HepG2 (cell line): ENCODE results near the gene RNF126. TPM values are rescaled to one million over a fixed set of nuclear protein-coding genes. Genes with fewer than 3 reads are reported as not detected.

Experiments
- ATAC-seq: fragments of 200-7000 bp; cut with Tn5 transposase; 3 replicates; pipeline ENCODE4 v1.9.1; 2020; ENCODE audit warnings: mild to moderate bottlenecking, moderate library complexity
- BruUV-seq: library from RNA; stranded (reverse); fragments of 400-500 nt; replicated peaks from 2 replicates; lab custom pipeline; 2021; lab: Mats Ljungman, UMichigan
- CTCF ChIA-PET: fragments of 300-600 bp; formaldehyde crosslinking; extraction: SDS; loops from one replicate; lab custom pipeline; 2021; ENCODE audit warnings: low total read pairs, inconsistent platforms, low intra/inter-chr PET ratio; lab: Yijun Ruan, JAX
- POLR2A ChIA-PET: fragments of 350-600 bp; sonication (Branson Sonifier 250); formaldehyde crosslinking; loops from one replicate; lab custom pipeline; 2020; ENCODE audit warnings: antibody characterized with exemption, inconsistent platforms; lab: Yijun Ruan, JAX
- DNase-seq: peaks from one replicate; pipeline ENCODE4 v3.0.0-alpha.2; 2015; ENCODE audit warnings: low spot score
- FAIRE-seq: peaks from 3 replicates; lab custom pipeline; 2011; peaks lifted over from hg19 to GRCh38; lab: Jason Lieb, UNC
- H2AFZ ChIP-seq: one replicate; pipeline ENCODE4 v1.6.1; 2011; ENCODE audit warnings: low read length, inconsistent platforms
- H3K27ac ChIP-seq: fragments of 300-600 bp; 3 replicates; pipeline ENCODE4 v1.8.0; 2011; ENCODE audit warnings: mixed run types, mild to moderate bottlenecking, mixed read lengths, low read length, inconsistent platforms; ENCODE audit not compliant: insufficient read depth; ENCODE audit errors: extremely low read length
- H3K27me3 ChIP-seq, 2 experiments: fragments of 200-600 bp in 1 of 2; 2 replicates in 1 of 2; 3 replicates in 1 of 2; pipeline versions ENCODE4 v1.6.0 to v1.8.0; 2011; ENCODE audit warnings: low read length in 2 of 2, mild to moderate bottlenecking in 2 of 2, moderate library complexity in 2 of 2, inconsistent platforms in 1 of 2; ENCODE audit not compliant: insufficient read depth in 2 of 2, control insufficient read depth in 1 of 2
- H3K36me3 ChIP-seq, 2 experiments: fragments of 200-600 bp in 1 of 2; replicated peaks in 1 of 2; 2 replicates in 1 of 2; 3 replicates in 1 of 2; pipeline versions ENCODE4 v1.5.1 to v1.8.0; 2011; ENCODE audit warnings: low read length in 2 of 2, inconsistent platforms in 1 of 2; ENCODE audit not compliant: insufficient read depth in 2 of 2, control insufficient read depth in 1 of 2
- H3K4me1 ChIP-seq: 2 replicates; pipeline ENCODE4 v1.5.1; 2012; ENCODE audit warnings: low read length, inconsistent platforms; ENCODE audit not compliant: insufficient read depth
- H3K4me2 ChIP-seq: 2 replicates; pipeline ENCODE4 v1.6.0; 2011; ENCODE audit warnings: low read depth, low read length, inconsistent platforms
- H3K4me3 ChIP-seq, 3 experiments: fragments of 200-600 bp in 1 of 3; sonication (generic), shearing (Covaris generic) in 1 of 3; replicated peaks in 1 of 3; 2 replicates each; pipeline ENCODE4 v1.5.1; 2011 to 2016; ENCODE audit warnings: low read length in 3 of 3, inconsistent platforms in 2 of 3, low read depth in 2 of 3, mild to moderate bottlenecking in 2 of 3, control low read depth in 1 of 3, mixed read lengths in 1 of 3; ENCODE audit not compliant: insufficient read depth in 1 of 3
- H3K79me2 ChIP-seq: one replicate; pipeline ENCODE4 v1.6.1; 2011; ENCODE audit warnings: low read length, inconsistent platforms; ENCODE audit not compliant: insufficient read depth
- H3K9ac ChIP-seq: 2 replicates; pipeline ENCODE4 v1.6.0; 2011; ENCODE audit warnings: mild to moderate bottlenecking, low read depth, low read length, inconsistent platforms; ENCODE audit not compliant: insufficient read depth
- H3K9me3 ChIP-seq: 2 replicates; pipeline ENCODE4 v1.5.1; 2012; ENCODE audit warnings: mild to moderate bottlenecking, low read length
- H4K20me1 ChIP-seq: 2 replicates; pipeline ENCODE4 v1.6.0; 2011; ENCODE audit warnings: inconsistent platforms, mild to moderate bottlenecking, low read length, moderate library complexity; ENCODE audit not compliant: insufficient read depth
- BORCS8-MEF2B ChIP-seq: sonication (generic); formaldehyde crosslinking; IDR thresholded peaks from 2 replicates; pipeline ENCODE4 v1.8.0; 2022; ENCODE audit warnings: mild to moderate bottlenecking, missing genetic modification reagents
- BRCA1 ChIP-seq: sonication (generic); formaldehyde crosslinking; IDR thresholded peaks from 2 replicates; pipeline ENCODE4 v1.4.0; 2020; ENCODE audit warnings: missing genetic modification reagents
- CCAR2 ChIP-seq: fragments of 200-400 bp; formaldehyde crosslinking; optimal IDR thresholded peaks from 2 replicates; pipeline ENCODE3; 2018; ENCODE audit warnings: low read depth, mild to moderate bottlenecking, low read length, moderate library complexity
- GABPA ChIP-seq, 2 experiments: IDR thresholded peaks; 2 replicates each; pipeline ENCODE4 v1.6.1; 2011 to 2016; ENCODE audit warnings: low read depth in 2 of 2, low read length in 1 of 2, missing biosample characterization in 1 of 2, missing genetic modification characterization in 1 of 2
- MZF1 ChIP-seq: sonication (generic); formaldehyde crosslinking; IDR thresholded peaks from 2 replicates; pipeline ENCODE4 v1.8.1; 2023; ENCODE audit warnings: mild to moderate bottlenecking, missing genetic modification reagents, borderline replicate concordance
- POLR2A ChIP-seq, 2 experiments: IDR thresholded peaks; 2 replicates each; pipeline ENCODE4 v1.6.1; 2011; ENCODE audit warnings: low read depth in 2 of 2, low read length in 2 of 2, mild to moderate bottlenecking in 1 of 2, moderate library complexity in 1 of 2; ENCODE audit not compliant: insufficient read depth in 1 of 2
- TCF7 ChIP-seq: sonication (generic); IDR thresholded peaks from 2 replicates; pipeline ENCODE4 v1.6.1; 2016; ENCODE audit warnings: antibody characterized with exemption, low read depth
- ZMYM4 ChIP-seq: sonication (generic); formaldehyde crosslinking; IDR thresholded peaks from 2 replicates; pipeline ENCODE4 v1.8.1; 2023; ENCODE audit warnings: mild to moderate bottlenecking, missing genetic modification reagents
- ZNF431 ChIP-seq: sonication (generic); formaldehyde crosslinking; IDR thresholded peaks from 2 replicates; pipeline ENCODE4 v1.9.0; 2022; ENCODE audit warnings: missing genetic modification reagents, low read depth, mild to moderate bottlenecking, borderline replicate concordance
- ZNF460 ChIP-seq: sonication (generic); formaldehyde crosslinking; IDR thresholded peaks from 2 replicates; pipeline ENCODE4 v1.5.1; 2020; ENCODE audit warnings: missing genetic modification reagents, mild to moderate bottlenecking, borderline replicate concordance
- ZNF510 ChIP-seq: sonication (generic); formaldehyde crosslinking; IDR thresholded peaks from 2 replicates; pipeline ENCODE4 v1.4.0; 2020; ENCODE audit warnings: low read depth, mild to moderate bottlenecking, missing genetic modification reagents
- WGBS: methylation state at CpG from one replicate; pipeline ENCODE4 v1.1.6; 2017; ENCODE audit warnings: low lambda C conversion rate; 5-methylcytosine and 5-hydroxymethylcytosine counted together
- in situ Hi-C: cut with HindIII; loops from 2 replicates; pipeline ENCODE4 v1.10.0; 2017; ENCODE audit warnings: low pct_unique_long_range_greater_than_20kb; ENCODE audit not compliant: extremely low pct_ligation_motif_present
- intact Hi-C: fragments of 100-400 bp; cut with micrococcal nuclease; formaldehyde crosslinking; loops from one replicate; pipeline ENCODE4 v1.10.0; 2022; ENCODE audit not compliant: unreplicated experiment
- polyA plus RNA-seq, 8 experiments: library from polyadenylated mRNA; depleted of rRNA in 3 of 8; stranded (reverse) in 7 of 8; unstranded in 1 of 8; fragments of >200 nt; fragmentation: Illumina TruSeq in 4 of 8; extraction: Trizol in 4 of 8; gene quantifications; 2 replicates each; pipeline versions ENCODE4 v1.2.1 to v1.2.3, GENCODE V29; 2011 to 2016; ENCODE audit warnings: low read depth in 4 of 8, missing spikeins in 1 of 8, mixed read lengths in 1 of 8; ENCODE audit not compliant: insufficient read depth in 1 of 8
- total RNA-seq, 5 experiments: library from RNA; depleted of rRNA; stranded (reverse); fragments of >200 nt; fragmentation: Illumina TruSeq; extraction: Trizol; gene quantifications; 2 replicates each; pipeline ENCODE4 v1.2.3, GENCODE V29; 2016; ENCODE audit warnings: low read depth in 1 of 5
- TF ChIP-seq, protein P1 (sequence below): sonication (generic); formaldehyde crosslinking; conservative IDR thresholded peaks from 2 replicates; pipeline ENCODE4 v1.8.0; 2022; ENCODE audit warnings: mild to moderate bottlenecking, moderate library complexity, missing genetic modification reagents
- TF ChIP-seq, protein P2 (sequence below): sonication (generic); formaldehyde crosslinking; IDR thresholded peaks from 2 replicates; pipeline ENCODE4 v1.4.0; 2020; ENCODE audit warnings: missing genetic modification reagents
- TF ChIP-seq, protein P3 (sequence below): IDR thresholded peaks from 2 replicates; pipeline ENCODE4 v1.6.1; 2012; ENCODE audit warnings: low read length, improper control_type of control experiment

RNF126 gene
- total and polyA plus RNA-seq, 2 of the 13 experiments (the other 11 are each of a cell fraction or from before 2014, with no cell fraction given), result 23.2 to 34.0 TPM

DNA sequence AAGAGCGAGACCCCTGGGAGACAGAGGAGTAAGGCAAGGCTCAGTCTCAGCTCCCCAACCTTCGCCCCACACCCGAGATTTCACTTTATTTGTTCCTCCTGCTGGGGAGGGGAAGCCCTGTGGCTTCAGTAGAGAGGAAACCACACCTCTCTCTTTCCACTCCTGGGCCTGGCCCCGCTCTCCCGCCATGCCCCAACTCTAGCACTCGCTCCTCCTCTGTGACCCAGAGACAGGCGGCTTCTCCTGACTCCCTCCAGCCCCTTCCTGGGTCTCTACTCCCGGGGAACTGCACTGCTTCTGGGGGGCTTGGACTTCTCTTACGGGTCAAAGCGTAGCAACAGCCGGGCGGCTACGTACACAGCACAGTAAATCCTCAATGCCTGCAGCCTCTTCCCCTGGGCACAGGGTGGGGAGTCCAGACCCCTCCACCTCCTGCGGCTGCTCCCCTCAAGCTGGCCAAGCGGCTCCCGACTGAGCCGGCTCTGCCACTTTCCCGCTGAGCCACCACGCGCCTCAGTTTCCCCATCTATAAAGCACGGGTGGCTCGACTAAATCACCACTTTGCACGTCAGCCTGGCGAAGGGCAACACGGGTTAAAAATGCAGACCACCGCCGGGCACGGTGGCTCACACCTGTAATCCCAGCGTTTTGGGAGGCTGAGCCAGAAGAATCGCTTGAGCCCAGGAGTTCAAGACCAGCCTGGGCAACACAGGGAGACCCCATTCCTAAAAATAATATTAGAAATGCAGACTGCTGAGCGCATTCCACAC, 1.4 kb downstream of the RNF126 start:
- BruUV-seq, result TSS peak; percentile 90
- Histone ChIP-seq H3K4me2 (peak overlapping the region; percentile 83), H3K27me3 (no peaks in the 10 kb centered on the region; a peak in 1 of 5 replicates), H3K36me3 (peaks cover 4 to 20% of the 10 kb centered on the region in 2 experiments; a peak in 4 of 5 replicates), H4K20me1 (peaks cover 49% of the 10 kb centered on the region), H3K9ac (peak overlapping the region; percentile 91), H2AFZ (no peak overlapping the region), H3K4me3 (peak overlapping the region; percentile 76 to 99 (median 96)), H3K4me1 (peaks cover 57% of the 10 kb centered on the region), H3K9me3 (no peaks in the 10 kb centered on the region), H3K27ac (peak overlapping the region; percentile 96), H3K79me2 (peaks cover 63% of the 10 kb centered on the region)
- whole genome bisulfite sequencing, result 1% methylated on average over 29 of the region's 31 CpGs
- peak; percentile 21 for ATAC-seq
- ChIA-PET CTCF (no interaction called here), POLR2A (interaction anchor here (0.8 to 2.8 kb wide), 12 partner anchors 9 to 129 kb away, joined by 3 to 21 read pairs (median 4); partner anchors contain the start of genes FSTL3 and POLRMT)
- intact Hi-C loops (loop anchor here (10.0 kb wide), 2 partner anchors 77 to 263 kb away; partner anchors contain the start of genes ARID3A and HCN2), in situ Hi-C loops (no loop called here)
- no peak for FAIRE-seq
- no peak for DNase-seq
- TF ChIP-seq ZNF460 (CRISPR knock-in tag) (0 out of 2 replicates have a peak, but pooled peaks have one; percentile 24), ZMYM4 (CRISPR knock-in tag) (0 out of 2 replicates have a peak, but pooled peaks have one; percentile 7), MZF1 (no peak), GABPA (IDR thresholded peaks at IDR 0.05; ENCODE audit: low read depth, low read length) (no peak), GABPA (CRISPR knock-in tag; IDR thresholded peaks at IDR 0.05; ENCODE audit: low read depth) (no peak), POLR2A (IDR thresholded peaks at IDR 0.05; ENCODE audit: insufficient read depth in 1 of 2, low read depth in 2 of 2, low read length in 2 of 2) (peak in 1 of 2 experiments; percentile 6; a peak in 1 of 4 replicates), ZNF431 (CRISPR knock-in tag) (0 out of 2 replicates have a peak, but pooled peaks have one; percentile 8), BRCA1 (CRISPR knock-in tag) (no peak), BORCS8-MEF2B (CRISPR knock-in tag) (0 out of 2 replicates have a peak, but pooled peaks have one; percentile 16), CCAR2 (no peak), ZNF510 (CRISPR knock-in tag) (0 out of 2 replicates have a peak, but pooled peaks have one; percentile 6), TCF7 (no peak)
- TF ChIP-seq, protein P1, sequence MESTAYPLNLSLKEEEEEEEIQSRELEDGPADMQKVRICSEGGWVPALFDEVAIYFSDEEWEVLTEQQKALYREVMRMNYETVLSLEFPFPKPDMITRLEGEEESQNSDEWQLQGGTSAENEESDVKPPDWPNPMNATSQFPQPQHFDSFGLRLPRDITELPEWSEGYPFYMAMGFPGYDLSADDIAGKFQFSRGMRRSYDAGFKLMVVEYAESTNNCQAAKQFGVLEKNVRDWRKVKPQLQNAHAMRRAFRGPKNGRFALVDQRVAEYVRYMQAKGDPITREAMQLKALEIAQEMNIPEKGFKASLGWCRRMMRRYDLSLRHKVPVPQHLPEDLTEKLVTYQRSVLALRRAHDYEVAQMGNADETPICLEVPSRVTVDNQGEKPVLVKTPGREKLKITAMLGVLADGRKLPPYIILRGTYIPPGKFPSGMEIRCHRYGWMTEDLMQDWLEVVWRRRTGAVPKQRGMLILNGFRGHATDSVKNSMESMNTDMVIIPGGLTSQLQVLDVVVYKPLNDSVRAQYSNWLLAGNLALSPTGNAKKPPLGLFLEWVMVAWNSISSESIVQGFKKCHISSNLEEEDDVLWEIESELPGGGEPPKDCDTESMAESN (CRISPR knock-in tag), result no peak
- TF ChIP-seq, protein P2, sequence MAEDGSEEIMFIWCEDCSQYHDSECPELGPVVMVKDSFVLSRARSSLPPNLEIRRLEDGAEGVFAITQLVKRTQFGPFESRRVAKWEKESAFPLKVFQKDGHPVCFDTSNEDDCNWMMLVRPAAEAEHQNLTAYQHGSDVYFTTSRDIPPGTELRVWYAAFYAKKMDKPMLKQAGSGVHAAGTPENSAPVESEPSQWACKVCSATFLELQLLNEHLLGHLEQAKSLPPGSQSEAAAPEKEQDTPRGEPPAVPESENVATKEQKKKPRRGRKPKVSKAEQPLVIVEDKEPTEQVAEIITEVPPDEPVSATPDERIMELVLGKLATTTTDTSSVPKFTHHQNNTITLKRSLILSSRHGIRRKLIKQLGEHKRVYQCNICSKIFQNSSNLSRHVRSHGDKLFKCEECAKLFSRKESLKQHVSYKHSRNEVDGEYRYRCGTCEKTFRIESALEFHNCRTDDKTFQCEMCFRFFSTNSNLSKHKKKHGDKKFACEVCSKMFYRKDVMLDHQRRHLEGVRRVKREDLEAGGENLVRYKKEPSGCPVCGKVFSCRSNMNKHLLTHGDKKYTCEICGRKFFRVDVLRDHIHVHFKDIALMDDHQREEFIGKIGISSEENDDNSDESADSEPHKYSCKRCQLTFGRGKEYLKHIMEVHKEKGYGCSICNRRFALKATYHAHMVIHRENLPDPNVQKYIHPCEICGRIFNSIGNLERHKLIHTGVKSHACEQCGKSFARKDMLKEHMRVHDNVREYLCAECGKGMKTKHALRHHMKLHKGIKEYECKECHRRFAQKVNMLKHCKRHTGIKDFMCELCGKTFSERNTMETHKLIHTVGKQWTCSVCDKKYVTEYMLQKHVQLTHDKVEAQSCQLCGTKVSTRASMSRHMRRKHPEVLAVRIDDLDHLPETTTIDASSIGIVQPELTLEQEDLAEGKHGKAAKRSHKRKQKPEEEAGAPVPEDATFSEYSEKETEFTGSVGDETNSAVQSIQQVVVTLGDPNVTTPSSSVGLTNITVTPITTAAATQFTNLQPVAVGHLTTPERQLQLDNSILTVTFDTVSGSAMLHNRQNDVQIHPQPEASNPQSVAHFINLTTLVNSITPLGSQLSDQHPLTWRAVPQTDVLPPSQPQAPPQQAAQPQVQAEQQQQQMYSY (CRISPR knock-in tag), result no peak
- TF ChIP-seq, protein P3, sequence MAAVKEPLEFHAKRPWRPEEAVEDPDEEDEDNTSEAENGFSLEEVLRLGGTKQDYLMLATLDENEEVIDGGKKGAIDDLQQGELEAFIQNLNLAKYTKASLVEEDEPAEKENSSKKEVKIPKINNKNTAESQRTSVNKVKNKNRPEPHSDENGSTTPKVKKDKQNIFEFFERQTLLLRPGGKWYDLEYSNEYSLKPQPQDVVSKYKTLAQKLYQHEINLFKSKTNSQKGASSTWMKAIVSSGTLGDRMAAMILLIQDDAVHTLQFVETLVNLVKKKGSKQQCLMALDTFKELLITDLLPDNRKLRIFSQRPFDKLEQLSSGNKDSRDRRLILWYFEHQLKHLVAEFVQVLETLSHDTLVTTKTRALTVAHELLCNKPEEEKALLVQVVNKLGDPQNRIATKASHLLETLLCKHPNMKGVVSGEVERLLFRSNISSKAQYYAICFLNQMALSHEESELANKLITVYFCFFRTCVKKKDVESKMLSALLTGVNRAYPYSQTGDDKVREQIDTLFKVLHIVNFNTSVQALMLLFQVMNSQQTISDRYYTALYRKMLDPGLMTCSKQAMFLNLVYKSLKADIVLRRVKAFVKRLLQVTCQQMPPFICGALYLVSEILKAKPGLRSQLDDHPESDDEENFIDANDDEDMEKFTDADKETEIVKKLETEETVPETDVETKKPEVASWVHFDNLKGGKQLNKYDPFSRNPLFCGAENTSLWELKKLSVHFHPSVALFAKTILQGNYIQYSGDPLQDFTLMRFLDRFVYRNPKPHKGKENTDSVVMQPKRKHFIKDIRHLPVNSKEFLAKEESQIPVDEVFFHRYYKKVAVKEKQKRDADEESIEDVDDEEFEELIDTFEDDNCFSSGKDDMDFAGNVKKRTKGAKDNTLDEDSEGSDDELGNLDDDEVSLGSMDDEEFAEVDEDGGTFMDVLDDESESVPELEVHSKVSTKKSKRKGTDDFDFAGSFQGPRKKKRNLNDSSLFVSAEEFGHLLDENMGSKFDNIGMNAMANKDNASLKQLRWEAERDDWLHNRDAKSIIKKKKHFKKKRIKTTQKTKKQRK, result no peak
